Measurements from ENCODE around the gene APOE. TPM values are rescaled to one million over a fixed set of nuclear protein-coding genes. Genes with fewer than 3 reads are reported as not detected.
"Not testable (repeated sequence)": the region's sequence is repeated elsewhere in the genome, so short reads cannot be mapped to it uniquely, and the experiment has no call there.

The APOE gene
- total RNA-seq, 2 experiments from 2014 or later, result 0.46 to 0.62 TPM

DNA sequence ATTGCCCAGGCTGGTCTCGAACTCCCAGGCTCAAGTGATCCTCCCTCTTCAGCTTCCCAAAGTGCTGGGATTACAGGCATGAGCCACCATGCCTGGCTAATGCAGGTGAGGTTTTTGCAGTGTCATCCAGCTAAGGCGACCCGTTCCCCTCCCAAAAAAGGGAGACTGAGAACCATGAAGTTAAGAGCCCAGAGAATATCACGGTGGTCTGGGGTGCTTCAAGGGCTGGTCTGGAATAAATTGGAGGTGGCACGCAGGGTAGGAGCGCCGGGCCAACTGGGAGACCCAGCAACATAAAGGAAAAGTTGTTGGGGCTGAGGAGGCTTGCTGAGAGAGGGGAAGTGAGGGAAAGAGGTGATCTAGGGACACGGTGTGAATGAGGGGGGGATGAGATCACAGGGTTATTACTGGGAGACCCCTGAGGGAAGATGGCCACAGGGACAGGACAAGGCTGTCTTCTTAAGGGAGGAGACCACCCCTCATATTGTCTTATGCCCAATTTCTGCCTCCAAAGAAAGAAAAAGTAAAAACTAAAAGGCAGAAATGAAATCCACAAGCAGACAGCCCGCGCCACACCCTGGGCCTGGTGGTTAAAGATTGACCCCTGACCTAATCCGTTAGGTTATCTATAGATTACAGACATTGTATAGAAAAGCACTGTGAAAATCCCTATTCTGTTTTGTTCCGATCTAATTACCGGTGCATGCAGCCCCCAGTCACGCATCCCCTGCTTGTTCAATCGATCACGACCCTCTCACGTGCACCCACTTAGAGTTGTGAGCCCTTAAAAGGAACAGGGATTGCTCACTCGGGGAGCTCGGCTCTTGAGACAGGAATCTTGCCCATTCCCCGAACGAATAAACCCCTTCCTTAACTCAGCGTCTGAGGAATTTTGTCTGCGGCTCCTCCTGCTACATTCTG, 8.2 kb downstream of the APOE start:
- not testable (repeated sequence) for H3K36me3 Mint-ChIP-seq, H3K27ac Mint-ChIP-seq, DNase-seq, H3K9me3 Mint-ChIP-seq
- peaks cover 10% of the 10 kb centered on the region for H3K4me1 Mint-ChIP-seq
- H3K27me3 Mint-ChIP-seq, result peaks cover 53% of the 10 kb centered on the region
- peak overlapping the region; percentile 94 for H3K4me3 Mint-ChIP-seq

DNA sequence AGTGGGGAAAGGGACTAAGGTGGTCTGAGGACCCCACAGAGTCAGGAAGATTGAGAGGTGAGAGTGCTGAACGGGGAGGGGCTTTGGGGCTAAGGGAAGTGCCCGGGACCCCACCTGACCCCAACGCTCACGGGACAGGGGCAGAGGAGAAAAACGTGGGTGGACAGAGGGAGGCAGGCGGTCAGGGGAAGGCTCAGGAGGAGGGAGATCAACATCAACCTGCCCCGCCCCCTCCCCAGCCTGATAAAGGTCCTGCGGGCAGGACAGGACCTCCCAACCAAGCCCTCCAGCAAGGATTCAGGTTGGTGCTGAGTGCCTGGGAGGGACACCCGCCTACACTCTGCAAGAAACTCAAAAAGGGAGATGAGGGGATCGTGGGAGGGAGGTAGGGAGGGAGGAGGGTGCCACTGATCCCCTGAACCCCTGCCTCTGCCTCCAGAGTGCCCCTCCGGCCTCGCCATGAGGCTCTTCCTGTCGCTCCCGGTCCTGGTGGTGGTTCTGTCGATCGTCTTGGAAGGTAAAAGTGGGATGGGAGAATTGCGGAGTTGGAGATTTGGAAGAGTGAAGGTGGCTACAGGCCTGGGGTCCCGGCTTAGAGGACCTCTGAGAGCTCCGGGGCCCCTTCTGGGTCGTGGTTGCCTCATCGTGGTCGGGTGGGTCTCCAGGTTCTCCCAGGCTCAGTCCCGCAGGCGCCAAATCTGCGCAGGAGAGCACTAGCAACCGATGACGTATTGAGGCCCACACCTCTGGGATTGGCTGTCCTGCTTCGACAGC, 9.0 kb downstream of the APOE start, which contains the start of gene APOC1:
TSS of gene APOC1 (plus strand) at position 176 of the 774 bp plus-strand sequence. CDS start at position 460, 284 bp downstream.
- Mint-ChIP-seq H3K4me3 (peak within 1 kb of the TSS; percentile 94), H3K4me1 (peaks cover 10% of the 10 kb centered on the region)
- not testable (repeated sequence) for H3K36me3 Mint-ChIP-seq

DNA sequence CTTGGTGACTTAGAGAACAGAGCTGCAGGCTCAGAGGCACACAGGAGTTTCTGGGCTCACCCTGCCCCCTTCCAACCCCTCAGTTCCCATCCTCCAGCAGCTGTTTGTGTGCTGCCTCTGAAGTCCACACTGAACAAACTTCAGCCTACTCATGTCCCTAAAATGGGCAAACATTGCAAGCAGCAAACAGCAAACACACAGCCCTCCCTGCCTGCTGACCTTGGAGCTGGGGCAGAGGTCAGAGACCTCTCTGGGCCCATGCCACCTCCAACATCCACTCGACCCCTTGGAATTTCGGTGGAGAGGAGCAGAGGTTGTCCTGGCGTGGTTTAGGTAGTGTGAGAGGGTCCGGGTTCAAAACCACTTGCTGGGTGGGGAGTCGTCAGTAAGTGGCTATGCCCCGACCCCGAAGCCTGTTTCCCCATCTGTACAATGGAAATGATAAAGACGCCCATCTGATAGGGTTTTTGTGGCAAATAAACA, 18.7 kb downstream of the APOE start:
- peaks cover 25% of the 10 kb centered on the region for H3K27me3 Mint-ChIP-seq
- H3K27ac Mint-ChIP-seq, result no peak overlapping the region
- peaks cover 6% of the 10 kb centered on the region for H3K4me1 Mint-ChIP-seq
- H3K9me3 Mint-ChIP-seq, result no peaks in the 10 kb centered on the region
- H3K4me3 Mint-ChIP-seq, result no peak overlapping the region
- no peak for DNase-seq
- no peaks in the 10 kb centered on the region for H3K36me3 Mint-ChIP-seq

More for the DNA sequence above, 9.0 kb downstream of the APOE start, which contains the start of gene APOC1:
- Mint-ChIP-seq H3K27ac (peak within 1 kb of the TSS; percentile 92), H3K27me3 (peaks cover 49% of the 10 kb centered on the region)
- H3K9me3 Mint-ChIP-seq, result not testable (repeated sequence)
- DNase-seq, result peak; percentile 81

DNA sequence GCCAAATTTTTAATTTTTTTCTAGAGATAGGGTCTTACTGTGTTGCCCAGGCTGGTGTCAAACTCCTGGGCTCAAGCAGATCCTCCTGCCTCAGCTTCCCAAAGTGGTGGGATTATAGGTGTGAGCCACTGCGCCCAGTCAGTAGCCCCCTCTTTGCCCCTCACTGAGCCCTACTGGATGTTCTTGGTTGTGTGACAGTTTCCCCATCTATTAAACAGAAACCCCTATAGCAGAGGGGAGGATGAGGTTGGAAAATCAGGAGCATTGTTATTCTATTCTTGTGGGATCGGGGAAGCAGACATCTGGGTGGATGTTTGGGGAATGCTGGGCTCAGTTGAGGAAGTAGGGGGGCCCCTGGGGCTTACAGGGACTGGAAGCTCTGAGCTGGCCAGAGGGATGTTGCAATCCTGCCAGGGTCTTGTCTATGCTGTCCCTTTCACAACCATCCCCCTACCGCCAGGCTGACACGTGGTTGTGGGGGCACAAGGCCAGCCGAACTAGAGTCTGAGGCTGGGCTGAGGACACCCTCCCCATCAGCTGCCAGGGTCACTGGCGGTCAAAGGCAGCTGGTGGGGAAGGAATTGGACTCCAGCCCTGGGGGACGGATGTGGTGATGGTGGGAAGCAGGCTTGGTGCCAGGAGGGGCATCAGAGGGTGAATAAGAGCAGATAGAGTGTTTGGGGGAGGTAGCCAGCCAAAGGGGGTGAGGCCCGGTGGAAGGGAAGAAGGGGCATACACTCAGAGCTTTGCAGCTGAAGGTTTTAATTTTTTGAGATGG, 19.7 kb downstream of the APOE start:
- H3K9me3 Mint-ChIP-seq, result no peaks in the 10 kb centered on the region
- no peak overlapping the region for H3K4me3 Mint-ChIP-seq
- H3K36me3 Mint-ChIP-seq, result no peaks in the 10 kb centered on the region
- no peak for DNase-seq
- H3K27ac Mint-ChIP-seq, result no peak overlapping the region
- peaks cover 29% of the 10 kb centered on the region for H3K27me3 Mint-ChIP-seq
- peaks cover 6% of the 10 kb centered on the region for H3K4me1 Mint-ChIP-seq

DNA sequence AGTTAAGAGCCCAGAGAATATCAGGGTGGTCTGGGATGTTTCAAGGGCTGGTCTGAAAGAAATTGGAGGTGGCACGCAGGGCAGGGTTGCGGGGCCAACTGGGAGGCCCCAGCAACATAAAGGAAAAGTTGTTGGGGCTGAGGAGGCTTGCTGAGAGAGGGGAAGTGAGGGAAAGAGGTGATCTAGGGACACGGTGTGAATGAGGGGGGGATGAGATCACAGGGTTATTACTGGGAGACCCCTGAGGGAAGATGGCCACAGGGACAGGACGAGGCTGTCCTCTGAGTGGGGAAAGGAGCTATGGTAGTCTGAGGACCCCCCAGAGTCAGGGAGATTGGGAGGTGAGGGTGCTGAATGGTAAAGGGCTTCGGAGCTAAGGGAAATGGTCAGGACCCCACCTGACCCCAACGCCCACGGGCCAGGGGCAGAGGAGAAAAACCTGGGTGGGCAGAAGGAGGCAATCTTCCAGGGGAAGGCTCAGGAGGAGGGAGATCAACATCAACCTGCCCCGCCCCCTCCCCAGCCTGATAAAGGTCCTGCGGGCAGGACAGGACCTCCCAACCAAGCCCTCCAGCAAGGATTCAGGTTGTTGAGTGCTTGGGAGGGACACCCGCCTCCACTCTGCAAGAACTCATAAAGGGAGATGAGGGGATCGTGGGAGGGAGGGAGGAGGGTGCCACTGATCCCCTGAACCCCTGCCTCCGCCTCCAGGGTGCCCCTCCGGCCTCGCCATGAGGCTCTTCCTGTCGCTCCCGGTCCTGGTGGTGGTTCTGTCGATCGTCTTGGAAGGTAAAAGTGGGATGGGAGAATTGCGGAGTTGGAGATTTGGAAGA, 20.9 kb downstream of the APOE start:
- DNase-seq, H3K36me3 Mint-ChIP-seq, H3K4me1 Mint-ChIP-seq, H3K9me3 Mint-ChIP-seq, H3K27ac Mint-ChIP-seq: not testable (repeated sequence)
- Mint-ChIP-seq H3K4me3 (peak overlapping the region; percentile 23), H3K27me3 (peaks cover 29% of the 10 kb centered on the region)

DNA sequence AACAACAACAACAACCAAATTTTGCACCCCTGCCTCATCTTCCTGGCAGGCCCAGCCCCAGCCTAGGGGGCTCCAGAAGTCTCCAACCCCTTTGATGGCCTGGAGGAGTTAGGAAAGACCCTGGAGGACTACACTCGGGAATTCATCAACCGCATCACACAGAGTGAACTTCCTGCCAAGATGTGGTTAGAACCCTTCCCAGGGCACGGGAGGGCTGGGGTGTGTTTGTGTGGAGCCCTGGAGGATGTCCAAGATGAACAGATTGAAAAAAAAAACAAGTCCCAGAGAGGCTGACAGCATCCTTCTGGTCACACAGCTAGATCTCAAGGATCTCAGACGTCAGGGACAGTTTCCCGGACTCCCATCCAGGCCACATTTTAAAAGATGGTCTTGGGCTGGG, 22.1 kb downstream of the APOE start:
- H3K27me3 Mint-ChIP-seq, result peaks cover 29% of the 10 kb centered on the region
- H3K27ac Mint-ChIP-seq, result no peak overlapping the region
- H3K36me3 Mint-ChIP-seq, result no peaks in the 10 kb centered on the region
- H3K4me1 Mint-ChIP-seq, result peaks cover 6% of the 10 kb centered on the region
- no peaks in the 10 kb centered on the region for H3K9me3 Mint-ChIP-seq
- H3K4me3 Mint-ChIP-seq, result no peak overlapping the region
- no peak for DNase-seq

DNA sequence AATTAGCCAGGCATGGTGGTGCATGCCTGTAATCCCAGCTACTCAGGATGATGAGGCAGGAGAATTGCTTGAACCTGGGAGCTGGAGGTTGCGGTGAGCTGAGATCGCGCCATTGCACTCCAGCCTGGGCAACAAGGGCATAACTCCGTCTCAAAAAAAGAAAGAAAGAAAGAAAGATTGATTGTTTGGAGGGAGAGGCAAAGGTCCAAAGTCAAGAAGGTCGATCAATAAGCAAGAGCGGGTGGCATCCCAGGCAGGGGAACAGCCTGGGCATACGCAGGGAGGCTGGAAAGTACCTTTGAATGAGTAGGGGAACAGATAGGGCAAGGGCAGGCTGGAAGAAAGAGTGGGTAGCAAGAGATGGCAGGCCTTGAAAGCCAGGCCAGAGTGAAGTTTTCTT, 24.5 kb downstream of the APOE start:
- Mint-ChIP-seq H3K27ac (no peak overlapping the region), H3K36me3 (no peaks in the 10 kb centered on the region), H3K4me1 (peaks cover 6% of the 10 kb centered on the region), H3K27me3 (peaks cover 27% of the 10 kb centered on the region), H3K9me3 (no peaks in the 10 kb centered on the region), H3K4me3 (no peak overlapping the region)
- no peak for DNase-seq

DNA sequence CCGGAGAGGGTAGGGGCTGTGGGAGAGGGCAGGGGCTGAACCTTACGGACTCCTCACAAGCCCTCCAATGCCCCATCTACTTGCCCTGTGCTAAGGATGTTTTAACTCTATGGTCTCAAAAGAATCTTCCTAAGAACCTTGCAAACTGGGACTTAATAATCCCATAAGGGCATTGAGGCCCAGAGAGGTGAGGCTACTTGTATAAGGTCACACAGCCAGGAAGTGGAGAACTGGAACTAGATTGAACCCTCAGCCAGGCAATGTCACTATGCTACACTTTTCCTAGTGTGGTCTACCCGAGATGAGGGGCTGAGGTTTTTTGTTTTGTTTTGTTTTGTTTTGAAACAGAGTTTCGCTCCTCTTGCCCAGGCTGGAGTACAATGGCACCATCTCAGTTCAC, 25.9 kb downstream of the APOE start:
- no peak for DNase-seq
- H3K36me3 Mint-ChIP-seq, result no peaks in the 10 kb centered on the region
- H3K27ac Mint-ChIP-seq, result no peak overlapping the region
- peaks cover 6% of the 10 kb centered on the region for H3K4me1 Mint-ChIP-seq
- H3K4me3 Mint-ChIP-seq, result no peak overlapping the region
- no peaks in the 10 kb centered on the region for H3K9me3 Mint-ChIP-seq
- H3K27me3 Mint-ChIP-seq, result peaks cover 14% of the 10 kb centered on the region

DNA sequence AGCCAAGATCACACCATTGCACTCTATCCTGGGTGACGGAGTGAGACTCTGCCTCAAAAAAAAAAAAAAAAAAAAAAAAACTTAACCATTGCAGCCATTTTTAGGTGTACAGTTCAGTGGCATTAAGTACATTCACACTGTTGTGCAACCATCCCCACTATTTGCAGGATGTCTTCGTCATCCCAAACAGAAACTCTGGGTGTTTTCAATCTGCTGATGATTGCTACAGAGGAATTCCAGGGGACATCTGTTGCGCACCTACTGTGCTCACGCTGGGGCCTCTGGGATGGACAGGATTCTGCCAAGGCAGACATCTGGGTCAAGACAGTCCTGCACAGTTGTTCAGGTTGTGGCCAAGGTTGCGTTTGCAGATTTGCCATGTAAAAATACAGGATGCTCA, 34.1 kb downstream of the APOE start:
- no peak for DNase-seq
- H3K27ac Mint-ChIP-seq, result no peak overlapping the region
- H3K27me3 Mint-ChIP-seq, result no peaks in the 10 kb centered on the region
- peaks cover 2% of the 10 kb centered on the region for H3K4me1 Mint-ChIP-seq
- H3K4me3 Mint-ChIP-seq, result no peak overlapping the region
- H3K36me3 Mint-ChIP-seq, result no peaks in the 10 kb centered on the region
- no peaks in the 10 kb centered on the region for H3K9me3 Mint-ChIP-seq

DNA sequence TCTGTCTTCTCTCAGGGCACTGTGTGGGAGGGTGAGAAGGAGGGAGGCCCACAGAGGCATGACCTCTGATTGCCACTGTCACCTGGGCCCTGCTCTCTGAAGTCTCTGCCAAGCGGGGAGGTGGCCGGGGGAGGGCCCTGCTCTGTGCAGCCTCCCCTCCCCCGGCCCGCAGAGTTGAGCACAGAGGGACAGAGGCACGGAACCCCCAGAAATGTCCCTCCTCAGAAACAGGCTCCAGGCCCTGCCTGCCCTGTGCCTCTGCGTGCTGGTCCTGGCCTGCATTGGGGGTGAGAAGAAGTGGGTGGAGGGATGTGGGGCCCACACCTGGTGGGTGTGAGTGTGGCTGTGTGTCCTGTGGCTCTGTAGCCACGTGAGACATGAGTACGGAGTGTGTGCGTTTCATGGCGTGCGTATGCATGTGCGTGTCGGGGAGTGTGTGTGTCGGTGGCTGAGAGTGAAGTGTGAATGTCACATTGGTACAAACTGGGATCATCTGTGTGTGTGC, 36.5 kb downstream of the APOE start, which contains the start of gene APOC4:
TSS of gene APOC4 (plus strand) at position 171 of the 505 bp plus-strand sequence. CDS start at position 212, 41 bp downstream.
- Mint-ChIP-seq H3K36me3 (no peaks in the 10 kb centered on the region), H3K27ac (no peak within 1 kb of the TSS), H3K4me3 (no peak within 1 kb of the TSS), H3K27me3 (no peaks in the 10 kb centered on the region), H3K4me1 (peaks cover 2% of the 10 kb centered on the region), H3K9me3 (no peaks in the 10 kb centered on the region)
- DNase-seq, result no peak

DNA sequence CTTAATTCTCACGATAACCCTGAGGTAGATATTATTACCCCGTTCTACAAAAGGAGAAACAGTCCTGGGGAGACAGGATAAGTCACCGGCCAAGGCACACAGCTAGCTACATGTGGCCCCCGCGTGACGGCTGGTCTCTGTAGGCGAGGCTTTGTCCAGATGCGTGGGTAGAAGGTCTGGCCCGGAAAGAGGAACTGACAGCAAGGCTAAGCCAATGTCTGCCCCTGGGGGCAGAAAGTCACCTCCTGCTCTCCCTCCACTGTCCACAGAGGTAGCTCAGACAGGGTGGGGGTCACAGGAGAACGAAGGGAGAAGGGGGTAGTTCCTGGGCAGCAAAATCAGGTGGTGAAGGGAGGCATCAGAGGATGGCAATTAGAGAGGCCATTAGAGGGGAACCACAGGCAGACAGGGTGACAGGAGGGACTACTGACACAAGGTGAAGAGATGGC, 38.2 kb downstream of the APOE start:
- Mint-ChIP-seq H3K27me3 (no peaks in the 10 kb centered on the region), H3K36me3 (no peaks in the 10 kb centered on the region), H3K27ac (no peak overlapping the region), H3K4me1 (peaks cover 2% of the 10 kb centered on the region), H3K9me3 (no peaks in the 10 kb centered on the region), H3K4me3 (no peak overlapping the region)
- no peak for DNase-seq

DNA sequence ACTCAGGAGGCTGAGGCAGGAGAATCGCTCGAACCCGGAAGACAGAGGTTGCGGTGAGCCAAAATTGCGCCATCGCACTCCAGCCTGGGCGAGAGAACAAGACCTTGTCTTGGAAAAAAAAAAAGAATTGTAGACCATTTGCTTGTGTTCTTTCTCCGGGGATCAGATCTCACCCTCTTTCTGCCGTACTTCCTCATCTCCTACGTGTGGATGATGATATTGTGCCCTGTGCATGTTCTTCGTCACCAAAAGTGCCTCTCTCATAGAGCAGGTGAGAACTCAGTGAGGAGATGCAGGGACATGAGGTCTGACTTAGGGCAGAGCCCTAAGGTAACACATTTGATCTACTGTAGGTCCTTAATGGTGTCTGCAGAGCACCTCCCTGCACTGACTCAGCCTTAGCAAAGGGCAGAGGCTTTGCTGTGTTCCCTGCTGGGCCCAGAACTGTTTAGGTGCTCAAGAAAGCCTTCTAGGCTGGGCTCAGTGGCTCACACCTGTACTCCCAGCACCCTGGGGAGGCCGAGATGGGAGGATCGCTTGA, 41.5 kb downstream of the APOE start:
- no peaks in the 10 kb centered on the region for H3K9me3 Mint-ChIP-seq
- H3K27me3 Mint-ChIP-seq, result no peaks in the 10 kb centered on the region
- no peak for DNase-seq
- H3K27ac Mint-ChIP-seq, result no peak overlapping the region
- H3K36me3 Mint-ChIP-seq, result no peaks in the 10 kb centered on the region
- no peak overlapping the region for H3K4me3 Mint-ChIP-seq
- H3K4me1 Mint-ChIP-seq, result peaks cover 4% of the 10 kb centered on the region

DNA sequence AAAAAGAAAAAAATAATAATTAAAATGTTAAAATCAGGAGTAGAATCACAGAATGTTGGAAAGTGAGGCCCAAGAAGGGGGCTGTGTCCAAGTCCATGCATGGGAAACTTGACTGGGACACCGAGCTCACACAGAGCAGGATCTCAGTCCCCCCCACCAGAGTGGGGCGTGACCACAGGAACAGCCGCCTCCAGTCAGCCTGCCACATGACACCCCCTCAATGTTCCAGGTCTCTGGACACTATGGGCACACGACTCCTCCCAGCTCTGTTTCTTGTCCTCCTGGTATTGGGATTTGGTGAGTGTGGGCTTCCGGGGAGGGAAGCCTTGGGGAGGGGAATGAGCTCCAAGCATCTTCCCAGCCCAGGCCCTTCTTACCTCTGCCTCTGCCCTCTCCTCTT, 42.6 kb downstream of the APOE start:
- no peak for DNase-seq
- H3K36me3 Mint-ChIP-seq, result no peaks in the 10 kb centered on the region
- no peaks in the 10 kb centered on the region for H3K9me3 Mint-ChIP-seq
- no peak overlapping the region for H3K27ac Mint-ChIP-seq
- H3K27me3 Mint-ChIP-seq, result no peaks in the 10 kb centered on the region
- H3K4me1 Mint-ChIP-seq, result peaks cover 4% of the 10 kb centered on the region
- no peak overlapping the region for H3K4me3 Mint-ChIP-seq

All from activated naive CD8-positive, alpha-beta T cell treated with anti-CD3 and anti-CD28 coated beads for 36 hours (primary cell).